Measurements from ENCODE around the gene IL1RN. TPM values are rescaled to one million over a fixed set of nuclear protein-coding genes. Genes with fewer than 3 reads are reported as not detected.

IL1RN gene
- total RNA-seq, 1 donor from 2014 or later: 44.7 TPM

DNA sequence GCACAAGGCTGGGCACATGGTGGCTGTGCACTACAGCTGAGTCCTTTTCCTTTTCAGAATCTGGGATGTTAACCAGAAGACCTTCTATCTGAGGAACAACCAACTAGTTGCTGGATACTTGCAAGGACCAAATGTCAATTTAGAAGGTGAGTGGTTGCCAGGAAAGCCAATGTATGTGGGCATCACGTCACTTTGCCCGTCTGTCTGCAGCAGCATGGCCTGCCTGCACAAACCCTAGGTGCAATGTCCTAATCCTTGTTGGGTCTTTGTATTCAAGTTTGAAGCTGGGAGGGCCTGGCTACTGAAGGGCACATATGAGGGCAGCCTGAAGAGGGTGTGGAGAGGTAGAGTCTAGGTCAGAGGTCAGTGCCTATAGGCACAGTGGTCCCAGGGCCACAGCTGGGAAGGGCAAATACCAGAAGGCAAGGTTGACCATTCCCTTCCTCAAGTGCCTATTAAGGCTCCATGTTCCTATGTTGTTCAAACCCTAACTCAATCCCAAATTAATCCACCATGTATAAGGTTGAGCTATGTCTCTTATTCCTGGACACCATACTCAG, 2.2 kb downstream of the IL1RN start:
- DNase-seq: no peak

DNA sequence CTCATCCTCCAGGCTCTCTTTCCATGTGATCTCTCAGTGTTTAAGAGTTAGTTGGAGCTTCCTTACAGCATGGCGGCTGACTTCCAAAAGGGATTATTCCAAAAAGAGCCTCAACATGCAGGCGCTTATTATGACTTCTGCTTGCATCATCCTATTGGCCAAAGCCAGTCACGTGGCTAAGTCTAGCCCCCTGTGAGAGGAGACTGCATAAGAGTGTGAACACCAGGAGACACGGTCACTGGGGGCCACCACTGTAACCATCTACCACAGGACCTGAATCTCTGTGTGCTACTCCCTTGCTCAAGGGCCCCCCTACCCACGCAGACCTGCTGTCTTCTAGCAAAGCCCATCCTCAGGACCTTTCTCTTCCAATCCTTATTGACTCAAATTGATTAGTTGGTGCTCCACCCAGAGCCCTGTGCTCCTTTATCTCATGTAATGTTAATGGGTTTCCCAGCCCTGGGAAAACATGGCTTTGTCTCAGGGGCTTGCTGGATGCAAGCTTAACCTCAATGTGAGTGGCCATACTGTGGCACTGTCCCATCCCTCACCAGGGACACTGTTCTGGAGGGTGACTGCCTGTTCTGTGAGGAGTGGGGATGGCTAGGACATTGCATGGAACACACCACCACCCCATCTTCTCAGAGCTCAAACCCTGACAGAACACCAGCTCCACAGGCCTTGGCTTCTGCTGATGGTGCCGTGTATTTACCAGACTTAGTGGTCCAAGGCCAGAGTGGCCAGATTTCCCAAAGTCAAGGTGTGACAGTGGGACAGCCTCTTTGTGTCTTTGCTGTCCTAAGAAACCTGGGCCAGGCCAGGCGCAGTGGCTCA, 4.2 kb downstream of the IL1RN start:
- no peak for DNase-seq

DNA sequence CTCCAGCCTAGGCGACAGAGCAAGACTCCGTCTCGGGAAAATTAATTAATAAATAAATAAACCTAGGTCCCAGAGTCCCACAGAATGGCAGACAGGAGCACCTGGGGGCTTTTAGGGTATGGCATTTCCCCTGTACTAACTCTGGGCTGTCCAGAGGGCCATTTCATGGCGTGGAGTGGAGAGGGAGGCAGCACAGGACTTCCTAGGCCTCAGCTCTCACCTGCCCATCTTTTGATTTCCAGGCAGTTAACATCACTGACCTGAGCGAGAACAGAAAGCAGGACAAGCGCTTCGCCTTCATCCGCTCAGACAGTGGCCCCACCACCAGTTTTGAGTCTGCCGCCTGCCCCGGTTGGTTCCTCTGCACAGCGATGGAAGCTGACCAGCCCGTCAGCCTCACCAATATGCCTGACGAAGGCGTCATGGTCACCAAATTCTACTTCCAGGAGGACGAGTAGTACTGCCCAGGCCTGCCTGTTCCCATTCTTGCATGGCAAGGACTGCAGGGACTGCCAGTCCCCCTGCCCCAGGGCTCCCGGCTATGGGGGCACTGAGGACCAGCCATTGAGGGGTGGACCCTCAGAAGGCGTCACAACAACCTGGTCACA, 5.1 kb downstream of the IL1RN start:
- DNase-seq: no peak

DNA sequence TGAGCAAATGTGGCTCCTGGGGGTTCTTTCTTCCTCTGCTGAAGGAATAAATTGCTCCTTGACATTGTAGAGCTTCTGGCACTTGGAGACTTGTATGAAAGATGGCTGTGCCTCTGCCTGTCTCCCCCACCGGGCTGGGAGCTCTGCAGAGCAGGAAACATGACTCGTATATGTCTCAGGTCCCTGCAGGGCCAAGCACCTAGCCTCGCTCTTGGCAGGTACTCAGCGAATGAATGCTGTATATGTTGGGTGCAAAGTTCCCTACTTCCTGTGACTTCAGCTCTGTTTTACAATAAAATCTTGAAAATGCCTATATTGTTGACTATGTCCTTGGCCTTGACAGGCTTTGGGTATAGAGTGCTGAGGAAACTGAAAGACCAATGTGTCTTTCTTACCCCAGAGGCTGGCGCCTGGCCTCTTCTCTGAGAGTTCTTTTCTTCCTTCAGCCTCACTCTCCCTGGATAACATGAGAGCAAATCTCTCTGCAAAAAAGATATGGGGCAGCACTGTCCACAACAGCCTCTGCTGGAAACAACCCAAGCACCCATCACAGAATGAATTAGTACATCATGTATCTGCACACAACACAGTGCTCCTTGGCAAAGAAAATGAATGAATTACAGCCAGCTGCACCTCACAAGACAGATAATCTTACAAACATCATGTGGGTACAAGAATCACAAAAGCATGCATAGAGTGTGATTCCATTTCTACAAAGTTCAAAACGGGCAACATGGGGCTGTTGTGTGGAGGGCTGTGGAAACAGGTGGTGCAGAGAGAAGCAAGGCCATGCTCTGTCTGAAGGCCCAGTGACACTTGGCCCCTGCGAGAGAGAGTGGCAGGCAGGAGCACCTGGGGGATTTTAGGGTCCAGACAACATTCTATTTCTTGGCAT, 6.6 kb downstream of the IL1RN start:
- DNase-seq: no peak

DNA sequence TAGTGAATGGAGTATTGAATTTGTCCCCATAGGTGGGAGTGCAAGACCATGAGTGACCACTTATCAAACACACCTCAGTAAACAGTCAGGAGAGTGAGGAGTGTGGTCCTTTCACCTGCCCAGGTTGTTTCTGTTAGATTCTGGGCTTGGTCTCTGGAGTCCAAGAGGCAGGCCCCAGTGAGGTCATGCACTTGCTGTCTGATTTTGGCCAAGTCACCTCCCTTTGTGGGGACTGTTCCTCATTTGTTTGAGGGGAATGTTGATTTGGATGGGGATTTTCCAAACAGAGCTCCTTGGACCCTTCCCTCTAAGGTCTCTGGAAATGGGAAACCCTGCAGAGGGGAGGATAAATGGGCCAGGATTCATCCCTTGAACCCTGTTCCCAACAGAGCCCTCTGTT, 7.3 kb downstream of the IL1RN start:
- DNase-seq: no peak

DNA sequence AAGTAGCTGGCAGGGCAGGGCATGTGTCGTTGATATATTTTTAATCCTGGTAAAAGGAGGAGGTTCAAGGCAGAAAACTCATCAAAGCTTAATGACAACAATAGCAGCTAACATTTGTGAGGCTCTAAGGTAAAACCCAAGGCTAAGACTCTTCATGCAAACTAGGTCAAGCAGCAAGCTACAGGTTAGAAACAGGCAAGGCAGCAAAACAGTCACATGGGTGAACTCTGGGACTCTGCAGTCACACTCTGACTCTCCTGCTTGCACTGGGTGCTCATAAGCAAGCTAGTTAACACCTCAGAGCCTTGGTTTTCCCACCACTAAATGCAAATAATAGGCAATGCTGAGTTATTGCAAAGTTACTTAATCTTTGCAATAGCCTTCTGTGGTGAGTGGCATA, 7.9 kb downstream of the IL1RN start:
- DNase-seq: no peak

DNA sequence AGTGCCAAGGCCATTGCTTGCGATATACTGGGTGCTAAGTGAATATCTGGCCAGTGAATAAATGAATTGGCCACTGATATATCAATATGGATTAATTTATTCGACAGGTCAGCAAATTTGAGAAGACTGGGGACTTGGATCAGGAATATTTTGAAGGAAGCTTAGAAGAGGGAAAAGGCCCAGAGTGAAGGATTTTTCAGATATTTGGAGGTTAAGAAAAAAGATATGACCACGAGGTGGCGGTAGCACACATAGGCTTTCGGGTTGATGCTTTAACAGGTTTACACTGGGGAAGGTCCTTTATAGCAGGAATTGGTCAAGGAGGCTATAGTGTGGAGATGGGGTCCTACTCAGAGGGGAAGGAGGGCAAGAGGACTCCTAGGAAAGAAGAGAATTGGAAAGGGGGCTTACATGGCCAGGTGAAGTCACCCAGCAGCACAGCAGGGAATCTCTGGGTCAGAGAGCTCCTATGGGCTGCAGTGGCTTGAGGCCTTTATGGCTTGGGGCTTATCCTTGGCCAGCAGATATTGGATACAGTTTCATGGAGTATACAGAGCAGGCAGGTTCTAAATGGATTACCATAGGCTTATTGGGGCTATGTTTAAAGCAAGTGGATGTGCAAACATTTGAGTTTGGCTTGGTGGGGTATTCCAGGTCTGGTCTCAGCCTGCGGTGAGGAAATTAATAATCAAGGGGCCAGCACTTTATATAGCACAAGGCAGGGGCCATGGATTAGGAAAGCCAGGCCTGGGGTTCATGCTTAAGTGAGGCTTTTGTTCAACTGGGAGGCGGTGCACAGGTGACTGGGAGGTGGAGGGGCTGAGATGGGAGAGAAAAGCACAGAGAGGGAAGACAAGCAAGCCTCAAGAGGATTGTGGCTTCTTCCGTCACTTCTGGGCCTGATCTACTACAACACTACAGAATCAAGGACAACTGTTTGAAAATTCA, 9.7 kb downstream of the IL1RN start:
- peak; percentile 61 for DNase-seq

DNA sequence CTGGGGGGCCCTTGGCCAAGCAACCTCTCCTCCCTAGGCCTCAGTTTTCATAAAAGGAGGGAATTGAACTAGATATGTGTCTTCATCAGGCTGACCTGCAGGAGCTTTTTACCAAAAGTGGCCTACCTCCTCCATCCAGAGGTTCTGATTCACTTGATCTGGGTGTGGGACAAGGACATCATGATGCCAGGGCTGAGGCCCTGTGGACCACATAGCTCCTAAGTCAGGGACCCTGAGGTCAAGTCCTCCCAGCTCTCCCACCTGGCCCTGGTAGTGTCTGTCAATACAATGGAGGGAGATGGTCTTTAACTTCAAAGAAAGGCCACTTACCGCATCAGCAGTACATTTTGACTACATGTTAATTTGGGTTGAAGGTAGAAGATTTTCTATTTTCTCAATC, 10.4 kb downstream of the IL1RN start:
- DNase-seq: no peak

DNA sequence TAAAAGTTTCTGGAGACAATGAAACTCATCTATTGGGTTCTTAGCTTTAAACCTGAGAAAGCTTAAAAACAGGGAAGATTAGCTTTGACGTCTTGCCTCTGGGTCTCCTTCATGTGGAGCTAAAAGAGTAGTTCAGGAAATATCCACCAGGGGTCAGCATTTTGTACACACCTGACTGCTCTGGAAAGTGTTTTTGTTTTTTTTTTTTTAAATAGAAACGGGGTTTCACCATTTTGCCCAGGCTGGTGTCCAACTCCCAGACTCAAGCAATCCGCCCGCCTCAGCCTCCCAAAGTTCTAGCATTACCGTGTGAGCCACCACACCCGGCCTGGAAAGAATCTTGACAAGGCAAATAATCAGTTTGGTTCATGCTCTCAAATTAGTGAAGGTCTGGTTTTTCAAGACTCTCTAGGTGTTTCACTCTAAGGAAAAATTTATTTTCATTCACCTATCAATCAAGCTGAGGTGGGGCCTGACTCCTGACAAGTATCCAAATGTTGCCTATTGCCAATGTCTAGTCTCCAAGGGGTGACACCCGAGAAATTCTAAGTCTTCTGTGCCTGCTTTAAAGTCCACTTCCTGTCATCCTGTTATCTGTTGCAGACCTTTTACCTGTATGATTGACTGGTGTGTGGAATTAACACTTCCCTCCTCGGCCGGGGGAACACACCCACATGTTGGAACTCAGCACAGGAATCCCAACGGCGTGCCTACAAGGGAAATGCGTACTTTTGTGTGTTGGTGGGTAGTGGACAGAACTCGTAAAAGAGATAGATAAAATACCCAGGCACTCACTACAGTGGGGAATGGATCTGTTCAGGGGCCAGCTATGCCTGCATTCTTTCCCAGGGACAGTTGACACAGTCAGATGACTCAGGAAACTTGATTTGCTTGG, 11.3 kb downstream of the IL1RN start:
- DNase-seq: peak; percentile 85

DNA sequence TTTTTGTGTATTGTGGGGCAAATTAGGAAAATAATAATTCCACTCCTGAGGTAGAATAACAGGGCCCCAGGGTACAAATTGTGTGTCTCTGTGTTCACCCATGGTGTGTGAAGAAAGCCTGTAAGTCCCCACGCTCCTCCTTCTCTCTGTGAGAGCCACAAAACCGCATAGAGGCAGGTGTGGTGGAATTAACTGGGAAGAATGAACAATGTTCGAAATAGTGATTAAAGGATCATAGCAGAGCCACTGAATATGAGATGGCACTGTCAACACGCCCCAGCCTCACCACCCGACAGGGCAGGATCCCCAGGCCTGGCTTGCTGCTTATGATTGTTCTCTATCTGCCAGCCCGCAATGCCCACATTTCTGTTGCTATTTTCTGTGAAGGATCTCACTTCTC, 14.1 kb downstream of the IL1RN start:
- no peak for DNase-seq

DNA sequence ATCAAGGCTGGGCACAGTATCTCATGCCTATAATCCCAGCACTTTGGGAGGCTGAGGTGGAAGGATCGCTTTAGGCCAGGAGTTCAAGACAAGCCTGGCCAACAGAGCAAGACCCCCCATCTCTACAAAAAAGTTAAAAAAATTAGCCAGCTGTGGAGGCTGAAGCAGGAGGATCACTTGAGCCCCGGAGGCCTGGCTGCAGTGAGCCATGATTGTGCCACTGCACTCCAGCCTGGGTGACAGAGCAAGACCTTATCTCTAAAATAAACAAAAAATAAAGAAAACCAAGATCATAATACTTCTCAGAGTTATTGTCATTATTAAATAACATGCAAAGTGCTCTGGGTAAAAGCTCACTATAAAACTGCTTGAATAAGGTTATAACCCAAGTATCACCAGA, 14.9 kb downstream of the IL1RN start:
- no peak for DNase-seq

DNA sequence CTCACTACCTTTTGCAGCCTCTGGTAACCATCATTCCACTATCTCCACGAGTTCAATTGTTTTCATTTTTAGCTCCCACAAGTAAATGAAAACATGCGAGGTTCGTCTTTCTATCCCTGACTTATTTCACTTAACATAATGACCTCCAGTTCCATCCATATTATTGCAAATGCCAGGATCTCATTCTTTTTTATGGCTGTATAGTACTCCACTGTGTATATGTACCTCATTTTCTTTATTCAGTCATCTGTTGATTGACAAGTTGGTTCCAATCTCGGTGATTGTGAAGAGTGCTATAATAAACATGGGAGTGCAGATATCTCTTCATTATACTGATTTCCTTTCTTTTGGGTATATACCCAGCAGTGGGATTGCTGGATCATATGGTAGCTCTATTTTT, 16.9 kb downstream of the IL1RN start:
- DNase-seq: no peak

DNA sequence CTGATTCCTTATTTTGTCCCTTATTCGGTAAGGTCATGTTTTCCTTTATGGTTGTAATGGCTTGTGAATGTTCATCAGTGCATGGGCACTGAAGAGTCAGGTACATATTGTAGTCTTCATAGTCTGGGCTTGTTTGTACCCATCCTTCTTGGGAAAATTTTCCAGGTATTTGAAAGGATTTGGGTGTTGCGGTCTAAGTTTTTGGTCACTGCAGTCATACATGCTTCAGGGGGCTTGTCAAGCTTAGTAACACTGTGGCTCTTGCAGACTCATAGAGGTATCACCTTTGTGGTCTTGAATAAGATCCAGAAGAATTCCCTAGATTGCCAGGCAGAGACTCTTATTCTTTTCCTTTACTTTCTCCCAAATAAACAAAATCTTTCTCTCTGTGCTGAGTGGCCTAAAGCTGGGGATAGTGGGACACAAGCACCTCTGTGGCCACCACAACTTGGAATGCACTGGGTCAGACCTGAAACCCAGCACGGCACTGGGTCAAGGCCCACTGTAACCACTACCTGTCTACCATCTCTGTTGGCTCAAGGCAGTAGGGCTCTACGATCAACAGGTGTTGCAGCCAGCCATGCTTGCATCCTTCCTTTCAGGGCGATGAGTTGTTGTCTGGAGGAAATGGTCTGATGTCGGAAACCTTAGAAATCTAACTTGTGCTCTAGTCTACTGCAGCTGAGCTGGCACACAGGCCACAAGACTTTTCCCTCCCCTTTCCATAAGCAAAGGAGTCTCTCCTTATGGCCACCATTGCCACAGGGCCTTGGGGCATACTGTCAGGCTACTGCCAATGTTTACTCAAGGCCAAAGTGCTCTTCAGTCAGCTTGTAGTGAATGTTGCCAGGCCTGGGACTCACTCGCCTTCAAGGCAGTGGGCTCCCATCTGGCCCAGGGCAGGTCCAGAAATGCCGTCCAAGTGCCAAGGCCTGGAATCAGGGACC, 21.5 kb downstream of the IL1RN start:
- DNase-seq: no peak

DNA sequence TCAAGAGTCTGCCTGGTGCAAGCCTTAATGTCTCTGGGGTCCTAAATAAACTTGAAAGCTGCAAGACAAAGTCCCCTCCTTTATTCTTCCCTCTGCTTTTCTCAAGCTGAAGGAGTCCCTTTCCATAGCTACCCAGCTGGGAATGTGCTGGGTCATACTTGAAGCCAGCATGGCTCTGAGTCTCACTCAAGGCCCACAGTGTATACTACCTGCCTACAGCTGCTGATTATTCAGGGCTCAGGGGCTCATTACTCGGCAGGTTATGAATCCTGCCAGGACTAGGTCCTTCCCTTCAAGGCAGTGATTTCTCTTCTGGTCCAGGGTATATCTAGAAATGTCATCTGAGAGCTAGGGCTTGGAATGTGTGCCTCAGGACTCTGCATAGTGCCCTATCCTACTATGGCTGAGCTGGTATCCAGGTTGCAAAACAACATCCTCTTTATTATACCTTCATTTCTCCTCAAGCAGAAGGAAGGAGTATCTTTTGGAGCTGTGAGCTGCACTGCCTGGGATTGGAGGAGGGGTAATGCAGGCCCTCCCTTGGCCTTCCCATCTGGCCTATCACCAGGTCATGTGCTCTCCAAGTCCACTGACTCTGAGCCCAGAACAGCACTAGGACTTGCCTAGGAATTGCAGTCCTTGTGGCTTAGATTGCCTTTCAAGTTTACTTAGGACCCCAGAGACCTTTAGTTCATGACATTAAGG, 22.3 kb downstream of the IL1RN start:
- no peak for DNase-seq

DNA sequence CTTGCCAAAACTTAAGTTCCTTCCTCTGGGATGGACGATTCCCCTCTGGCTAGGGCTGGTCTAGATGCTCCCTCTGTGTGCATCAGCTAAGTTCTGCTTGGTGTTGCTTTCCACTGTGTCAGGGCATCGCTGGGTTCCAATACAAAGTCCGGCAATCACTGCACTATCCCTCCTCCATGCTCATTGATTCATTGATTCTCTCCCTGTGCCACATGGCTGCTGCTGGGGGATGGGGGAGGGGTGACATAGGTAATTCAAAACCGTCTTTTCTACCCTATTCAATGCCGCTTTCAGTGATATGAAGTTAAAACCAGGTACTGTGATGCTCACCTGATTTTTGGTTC, 22.8 kb downstream of the IL1RN start:
- no peak for DNase-seq

DNA sequence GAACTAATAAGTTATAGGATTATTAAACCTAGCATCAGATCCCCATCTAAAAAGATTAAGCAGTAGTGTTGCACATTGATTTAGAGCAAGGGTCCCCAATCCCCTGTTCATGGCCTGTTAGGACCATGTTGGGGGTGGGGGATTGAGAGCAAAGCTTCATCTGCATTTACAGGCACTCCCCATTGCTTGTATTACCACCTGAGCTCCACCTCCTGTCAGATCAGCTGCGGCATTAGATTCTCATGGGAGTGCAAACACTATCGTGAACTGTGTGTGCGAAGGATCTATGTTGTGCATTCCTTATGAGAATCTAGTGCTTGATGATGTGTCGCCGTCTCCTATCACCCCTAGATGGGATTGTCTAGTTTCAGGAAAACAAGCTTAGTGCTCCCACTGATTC, 27.9 kb downstream of the IL1RN start:
- DNase-seq: no peak

DNA sequence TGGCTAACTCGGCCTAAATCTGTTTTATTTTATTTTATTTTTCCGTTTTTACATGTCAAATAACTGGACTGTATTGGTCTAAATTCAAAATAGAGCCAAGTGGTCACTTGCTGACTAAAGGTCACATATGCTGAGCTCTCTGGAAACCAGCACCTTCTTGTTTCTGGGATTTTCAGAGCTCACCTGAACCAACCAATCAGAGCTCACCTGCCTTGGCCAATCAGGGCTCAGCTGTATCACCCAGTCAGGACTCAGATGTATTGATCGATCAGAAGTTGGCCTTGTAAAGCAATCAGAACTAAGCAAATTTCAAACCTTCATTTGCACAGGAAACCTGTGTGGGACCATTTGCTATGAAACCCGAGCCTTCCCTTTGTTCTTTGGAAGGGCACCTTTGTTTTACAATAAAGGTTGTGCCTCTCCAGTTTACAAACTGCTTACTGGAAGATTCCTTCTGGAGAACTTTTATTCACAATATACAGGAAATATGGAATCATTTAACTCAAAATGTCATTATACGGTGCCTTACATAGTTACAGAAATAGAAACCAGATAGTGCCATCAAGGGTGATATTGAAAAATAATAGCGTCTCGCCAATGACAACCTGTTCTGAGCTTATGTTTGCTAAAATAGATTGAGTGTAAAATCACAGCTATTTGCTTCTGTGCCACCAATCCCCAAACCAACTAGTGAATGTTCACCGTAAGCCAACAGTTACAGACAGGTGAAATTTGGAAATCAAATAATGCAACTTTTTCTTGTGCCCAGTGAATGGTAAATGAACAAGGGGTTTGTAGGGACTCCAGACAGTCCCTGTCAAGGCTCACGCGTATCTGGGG, 29.1 kb downstream of the IL1RN start:
- no peak for DNase-seq
